ENCODE measurements around the gene OBSCN.

The OBSCN gene

GRCh38 chr1:228414511-228415211, 206.8 kb downstream of the OBSCN start:
- no peak for DNase-seq (ENCODE audit: low read depth in 1 of 2, low spot score in 1 of 2)
- H3K27me3 ChIP-seq (ENCODE audit: insufficient read depth, poor library complexity, severe bottlenecking): peaks cover 30% of the 10 kb centered on the region
- no peak overlapping the region for H3K4me3 ChIP-seq (replicated peaks; ENCODE audit: insufficient read depth, low read length)
- H3K27ac ChIP-seq (replicated peaks): no peak overlapping the region
- TF ChIP-seq SPI1 (IDR thresholded peaks at IDR 0.05; ENCODE audit: borderline replicate concordance, low read depth) (no peak), POLR2AphosphoS5 (IDR thresholded peaks at IDR 0.05; ENCODE audit: low read depth) (no peak), GABPA (IDR thresholded peaks at IDR 0.05; ENCODE audit: low read depth) (no peak), CTCF (IDR thresholded peaks at IDR 0.05; ENCODE audit: insufficient read depth, low read length) (no peak), REST (IDR thresholded peaks at IDR 0.05; ENCODE audit: insufficient replicate concordance, low read depth) (no peak)

- Histone ChIP-seq H3K27me3 (ENCODE audit: insufficient read depth, poor library complexity, severe bottlenecking) (peaks cover 30% of the 10 kb centered on the region), H3K4me3 (replicated peaks; ENCODE audit: insufficient read depth, low read length) (no peak overlapping the region)
These were observed 207.4 kb downstream of the OBSCN start for GRCh38 chr1:228415221-228415620.

GRCh38 chr1:228415853-228416216, 208.0 kb downstream of the OBSCN start:
- DNase-seq (ENCODE audit: low read depth in 1 of 2, low spot score in 1 of 2): no peak
- H3K27ac ChIP-seq (replicated peaks): no peak overlapping the region
- peaks cover 30% of the 10 kb centered on the region for H3K27me3 ChIP-seq (ENCODE audit: insufficient read depth, poor library complexity, severe bottlenecking)
- TF ChIP-seq POLR2AphosphoS5 (IDR thresholded peaks at IDR 0.05; ENCODE audit: low read depth) (no peak), GABPA (IDR thresholded peaks at IDR 0.05; ENCODE audit: low read depth) (no peak), SPI1 (IDR thresholded peaks at IDR 0.05; ENCODE audit: borderline replicate concordance, low read depth) (no peak), CTCF (IDR thresholded peaks at IDR 0.05; ENCODE audit: insufficient read depth, low read length) (no peak), REST (IDR thresholded peaks at IDR 0.05; ENCODE audit: insufficient replicate concordance, low read depth) (no peak)
- no peak overlapping the region for H3K4me3 ChIP-seq (replicated peaks; ENCODE audit: insufficient read depth, low read length)

More at GRCh38 chr1:228415221-228415620, 207.4 kb downstream of the OBSCN start:
- TF ChIP-seq REST (IDR thresholded peaks at IDR 0.05; ENCODE audit: insufficient replicate concordance, low read depth) (no peak), CTCF (IDR thresholded peaks at IDR 0.05; ENCODE audit: insufficient read depth, low read length) (no peak)
- DNase-seq (ENCODE audit: low read depth in 1 of 2, low spot score in 1 of 2): no peak
- no peak overlapping the region for H3K27ac ChIP-seq (replicated peaks)

All from HL-60 (cell line).